ENCODE data around the gene PCSK5.
A peak's percentile ranks its signal among the peaks of the same experiment; 100 is the strongest.

PCSK5 gene

DNA sequence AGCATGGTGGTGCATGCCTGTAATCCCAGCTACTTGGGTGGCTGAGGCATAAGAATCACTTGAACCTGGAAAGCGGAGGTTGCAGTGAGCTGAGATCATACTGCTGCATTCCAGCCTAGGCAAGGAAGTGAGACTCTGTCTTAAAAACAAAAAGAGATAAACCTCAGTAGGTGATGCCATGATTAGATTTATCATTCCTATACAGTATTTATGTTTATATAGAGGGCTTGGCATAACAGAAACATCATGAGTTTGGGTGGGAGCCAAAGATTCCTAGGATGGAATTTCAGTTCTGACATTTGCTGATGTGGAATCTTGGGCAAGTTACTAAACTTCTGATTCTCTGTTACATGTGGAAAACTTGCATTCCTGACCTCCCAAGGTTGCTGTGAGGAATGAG, 481.4 kb downstream of the PCSK5 start:
- no peak for DNase-seq

DNA sequence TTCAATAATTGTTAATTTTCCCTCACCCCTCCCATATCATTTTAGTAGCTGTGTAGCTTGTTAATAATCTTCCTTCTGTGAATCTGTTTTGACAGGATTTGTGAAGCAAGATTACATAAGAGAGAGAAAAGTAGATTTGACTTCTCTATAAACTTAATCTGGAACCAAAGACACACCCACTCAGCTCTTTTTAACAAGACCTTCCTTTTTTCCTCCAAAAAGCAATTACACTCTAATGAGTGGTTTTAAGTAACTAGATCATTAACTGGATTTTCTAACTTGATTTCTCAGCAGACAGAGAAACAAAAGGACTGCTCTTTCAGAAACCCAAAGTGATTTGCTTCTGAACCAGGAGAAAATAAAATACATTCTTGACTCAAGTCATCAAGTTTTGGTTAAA, 481.9 kb downstream of the PCSK5 start:
- no peak for DNase-seq

DNA sequence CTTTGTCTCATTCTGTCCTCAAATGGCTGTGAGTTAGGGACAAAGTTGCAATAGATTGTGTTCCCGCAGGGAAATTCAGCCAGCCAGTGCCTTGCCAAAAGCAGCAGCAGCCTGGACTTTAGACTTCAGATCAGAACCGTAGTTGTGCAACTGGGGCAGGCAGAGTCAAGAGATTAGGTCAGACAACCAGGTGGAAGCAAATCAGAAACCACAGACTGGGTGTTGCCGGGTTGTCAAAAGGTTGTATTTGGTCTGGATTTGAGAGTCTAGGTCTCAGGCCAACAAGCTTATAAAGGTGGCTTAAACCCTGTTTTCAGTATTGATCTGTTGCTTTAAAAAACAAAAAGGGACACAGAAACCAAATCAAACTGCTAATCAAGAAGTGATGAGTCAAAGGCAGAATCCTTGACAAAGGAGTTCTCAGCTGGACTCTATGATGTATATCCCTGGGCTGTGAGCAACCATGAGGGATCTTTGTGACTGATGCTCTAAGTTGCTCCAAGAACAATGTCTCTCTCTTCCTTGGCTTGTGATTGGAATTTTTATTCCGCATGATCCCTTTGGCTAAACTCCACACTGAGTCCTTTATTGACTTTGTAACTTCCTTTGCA, 482.8 kb downstream of the PCSK5 start:
- DNase-seq: no peak

DNA sequence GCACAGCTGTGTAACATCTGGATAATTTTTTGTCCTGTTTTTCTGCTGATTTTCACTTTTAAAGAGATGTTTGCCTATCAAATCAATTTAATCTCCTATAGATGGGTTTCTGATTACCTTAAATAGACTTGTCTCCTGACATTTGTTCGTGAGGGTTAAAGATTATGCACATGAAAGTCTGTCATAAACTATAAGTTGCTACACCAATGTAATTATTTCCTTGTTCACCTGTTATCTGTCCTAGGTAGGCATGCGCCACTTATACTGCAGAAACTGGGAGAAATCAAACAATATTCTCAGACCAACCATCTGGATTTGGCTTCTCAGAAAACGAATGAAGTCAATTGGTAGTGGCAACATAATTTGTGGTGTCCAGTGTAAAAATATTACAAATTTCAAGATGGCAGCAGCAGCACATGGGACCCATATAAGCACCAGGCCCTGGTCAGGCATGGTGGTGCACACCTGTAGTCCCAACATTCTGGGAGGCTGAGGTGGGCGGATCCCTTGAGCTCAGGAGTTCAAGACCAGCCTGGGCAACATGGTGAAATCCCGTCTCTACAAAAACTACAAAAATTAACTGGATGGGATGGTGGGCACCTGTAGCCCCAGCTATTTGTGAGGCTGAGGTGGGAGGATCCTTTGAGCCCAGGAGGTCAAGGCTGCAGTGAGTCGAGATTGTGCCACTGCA, 483.5 kb downstream of the PCSK5 start:
- no peak for DNase-seq

DNA sequence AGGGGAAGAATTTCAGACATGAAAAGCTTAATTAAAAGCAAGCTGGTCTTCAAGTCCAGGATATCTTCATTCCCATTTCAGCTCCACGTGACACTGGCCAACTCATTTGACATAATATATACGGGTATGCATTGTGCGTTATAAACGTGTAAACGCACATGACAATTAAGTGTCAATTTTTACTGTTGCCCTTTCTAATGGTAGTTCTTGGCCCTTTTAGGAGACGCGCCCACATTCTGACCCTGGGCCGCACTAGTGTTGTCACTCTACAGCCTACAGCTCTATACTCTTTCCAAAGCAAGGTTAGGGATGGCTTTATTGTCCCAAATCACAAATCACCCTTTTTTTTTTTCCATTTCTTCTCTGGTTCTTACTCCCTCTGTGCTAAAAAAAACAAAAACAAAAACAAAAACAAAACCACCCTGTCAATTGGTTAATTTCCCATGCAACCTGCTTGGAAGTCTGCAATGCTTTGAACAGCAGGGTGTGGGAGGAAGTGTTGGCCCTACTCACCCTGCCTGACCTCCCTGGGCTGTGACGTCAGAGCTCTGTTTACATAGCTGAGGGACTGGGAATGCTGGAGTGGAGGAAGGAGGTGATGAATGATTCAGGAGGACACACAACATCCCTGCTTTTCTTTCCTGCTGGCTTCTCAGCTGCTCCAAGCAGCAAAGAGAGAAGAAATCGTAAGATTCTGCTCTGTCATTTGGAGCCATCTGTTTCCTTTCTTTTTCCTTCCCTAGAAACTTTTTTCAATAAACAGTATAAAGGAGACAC, 484.5 kb downstream of the PCSK5 start:
- DNase-seq: peak; percentile 67 to 87

DNA sequence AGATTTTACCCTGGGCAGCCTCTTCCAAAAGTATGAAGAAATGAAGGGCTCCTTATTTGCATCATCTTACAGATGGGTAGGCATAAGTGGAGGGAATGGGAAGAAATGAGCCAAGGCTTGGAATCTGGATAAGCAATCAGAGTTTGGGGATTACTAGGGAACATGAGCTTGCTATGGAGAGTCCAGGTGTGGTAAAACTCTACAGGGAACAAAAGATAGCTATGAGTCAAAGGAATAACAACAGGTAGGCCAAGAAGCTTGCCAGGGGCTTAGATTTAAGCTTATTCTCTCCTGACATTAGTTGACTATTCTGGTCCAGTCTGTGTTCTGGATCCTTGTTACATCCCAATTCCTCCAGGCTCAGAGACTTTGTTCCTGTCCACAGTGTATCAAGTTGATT, 487.3 kb downstream of the PCSK5 start:
- DNase-seq: no peak

DNA sequence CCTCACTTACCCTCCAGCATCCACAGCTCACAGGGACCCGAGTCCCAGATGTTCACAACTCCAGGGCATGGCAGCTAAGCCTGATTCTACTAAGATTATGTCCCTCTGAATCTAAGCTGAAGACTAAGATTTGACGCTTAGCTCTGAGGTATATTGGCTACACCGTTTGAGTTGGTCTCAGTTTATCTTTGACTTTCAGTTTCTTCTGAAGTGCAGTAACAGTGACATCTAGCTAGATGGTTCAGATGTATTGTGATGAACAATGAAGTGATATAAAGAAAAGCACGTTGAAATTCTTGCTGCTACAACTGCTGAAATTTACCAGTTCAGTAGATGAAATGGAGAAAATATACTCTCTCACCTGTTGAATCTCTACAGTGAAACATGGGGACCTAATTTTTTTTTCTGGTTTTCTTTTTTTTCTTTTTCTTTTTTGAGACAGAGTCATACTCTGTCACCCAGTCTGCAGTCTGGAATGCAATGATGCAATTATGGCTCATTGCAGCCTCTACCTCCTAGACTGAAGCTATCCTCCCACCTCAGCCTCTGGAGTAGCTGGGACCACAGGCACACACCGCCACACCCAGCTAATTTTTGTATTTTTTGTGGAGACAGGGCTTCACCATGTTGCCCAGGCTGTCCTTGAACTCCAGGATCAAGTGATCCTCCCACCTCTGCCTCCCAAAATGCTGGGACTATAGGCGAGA, 488.0 kb downstream of the PCSK5 start:
- no peak for DNase-seq

DNA sequence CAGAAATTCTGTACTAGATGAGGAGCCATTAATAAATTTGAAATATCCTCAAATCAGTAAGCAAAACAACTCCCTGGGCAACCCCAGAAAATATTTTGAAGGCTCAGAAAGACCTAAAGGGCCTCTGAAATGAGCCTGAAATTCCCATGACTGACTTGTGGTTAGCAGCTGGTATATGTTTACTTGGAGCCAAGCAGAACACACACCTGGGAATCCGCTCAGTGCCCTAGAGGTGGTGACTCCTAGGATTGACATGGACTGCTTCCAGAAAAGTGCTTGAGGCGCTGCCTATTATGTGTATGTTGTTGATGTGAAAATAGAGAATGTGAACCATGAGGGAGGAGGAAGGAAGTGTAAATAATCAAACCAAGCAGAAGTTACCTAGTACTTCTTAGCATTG, 489.0 kb downstream of the PCSK5 start:
- peak; percentile 59 to 76 for DNase-seq

DNA sequence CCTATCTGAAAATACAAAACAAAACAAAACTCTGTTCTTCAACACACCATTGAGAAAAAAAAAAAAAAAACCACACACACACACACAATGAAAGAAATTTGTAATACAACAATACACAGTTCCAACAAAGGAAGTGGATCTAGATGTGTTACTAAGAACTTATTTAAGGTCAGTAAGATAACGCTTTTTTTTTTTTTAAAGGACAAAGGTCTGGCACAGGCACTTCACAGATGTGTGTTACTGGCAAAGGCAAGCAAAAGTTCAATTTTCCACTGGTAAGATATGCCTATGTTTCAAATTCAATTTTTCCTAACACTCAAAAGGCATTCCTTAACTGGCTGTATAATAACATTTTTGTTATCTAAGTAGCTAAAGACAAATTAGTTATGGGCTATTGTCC, 500.2 kb downstream of the PCSK5 start:
- DNase-seq: no peak

DNA sequence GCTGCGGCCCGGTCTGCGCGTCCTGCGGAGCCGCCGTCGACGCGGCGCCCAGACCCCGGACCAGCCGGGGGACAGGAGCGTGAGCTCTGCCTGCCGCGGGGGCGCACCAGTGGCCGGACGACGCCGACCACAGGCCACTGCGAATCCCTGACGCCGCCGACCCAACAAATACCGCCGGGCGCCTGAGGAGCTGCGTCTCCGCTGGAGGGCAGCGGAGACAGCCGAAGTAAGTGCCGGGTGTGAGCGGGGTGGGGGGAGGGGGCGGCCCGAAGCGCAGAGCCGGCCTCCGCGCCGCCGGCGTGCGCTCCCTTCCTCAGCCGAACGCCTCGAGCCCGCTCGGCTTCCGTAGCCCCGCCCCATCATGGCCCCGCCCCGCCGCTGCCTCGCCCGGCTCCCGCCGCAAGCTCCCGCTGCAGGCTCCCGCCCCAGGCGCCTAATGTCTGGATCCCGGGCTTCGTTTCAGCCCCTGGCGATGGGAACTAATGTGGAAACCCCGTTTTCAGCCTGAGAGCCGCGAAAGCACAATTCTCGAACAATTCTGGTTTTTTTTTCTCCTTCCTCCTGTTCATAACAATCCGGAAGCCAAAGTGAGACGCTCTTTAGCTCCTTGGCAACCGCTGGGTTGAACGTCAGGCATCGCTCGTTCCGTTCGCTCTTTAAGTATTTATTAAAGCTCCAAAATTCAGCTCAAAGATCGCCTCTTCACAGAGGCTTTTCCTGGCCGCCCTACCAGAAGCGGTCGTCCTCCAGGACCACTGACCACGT, 503.9 kb downstream of the PCSK5 start, which contains the start of gene RFK:
TSS of gene RFK (minus strand) at position 232 of the 765 bp plus-strand sequence. CDS start 255 bp downstream, outside the sequence.
- peak; percentile 82 to 84 for DNase-seq

DNA sequence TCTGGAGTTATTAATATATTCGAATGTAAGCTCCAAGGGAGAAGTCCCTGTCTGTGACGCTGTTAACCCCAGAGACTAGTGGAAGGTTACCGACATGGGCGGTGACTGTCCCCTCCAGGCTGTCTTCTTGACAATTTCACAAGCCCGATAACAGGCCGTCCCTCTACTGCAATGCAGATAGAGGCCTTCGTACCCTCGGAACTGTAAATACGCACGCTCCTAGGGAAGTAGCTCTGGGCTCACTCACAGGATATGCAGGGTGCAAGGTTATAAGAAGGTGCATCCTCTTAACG, 504.4 kb downstream of the PCSK5 start:
- DNase-seq: peak; percentile 71 to 81

DNA sequence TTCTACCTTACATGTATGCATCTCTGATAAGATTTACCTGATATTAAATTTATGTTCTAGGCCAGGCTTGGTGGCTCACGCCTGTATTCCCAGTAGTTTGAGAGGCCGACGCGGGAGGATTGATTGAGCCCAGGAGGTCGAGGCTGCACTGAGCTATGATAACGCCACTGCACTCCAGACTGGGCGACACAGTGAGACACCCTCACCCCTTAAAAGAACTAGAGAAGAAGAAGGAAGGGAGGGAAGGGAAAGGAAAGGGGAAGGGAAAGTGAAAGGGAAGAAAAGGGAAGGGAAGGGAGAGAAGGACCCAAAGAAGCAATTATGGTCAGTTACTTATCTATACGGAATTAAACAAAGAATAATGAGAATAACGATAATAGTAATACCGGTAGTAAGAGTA, 504.9 kb downstream of the PCSK5 start:
- no peak for DNase-seq

DNA sequence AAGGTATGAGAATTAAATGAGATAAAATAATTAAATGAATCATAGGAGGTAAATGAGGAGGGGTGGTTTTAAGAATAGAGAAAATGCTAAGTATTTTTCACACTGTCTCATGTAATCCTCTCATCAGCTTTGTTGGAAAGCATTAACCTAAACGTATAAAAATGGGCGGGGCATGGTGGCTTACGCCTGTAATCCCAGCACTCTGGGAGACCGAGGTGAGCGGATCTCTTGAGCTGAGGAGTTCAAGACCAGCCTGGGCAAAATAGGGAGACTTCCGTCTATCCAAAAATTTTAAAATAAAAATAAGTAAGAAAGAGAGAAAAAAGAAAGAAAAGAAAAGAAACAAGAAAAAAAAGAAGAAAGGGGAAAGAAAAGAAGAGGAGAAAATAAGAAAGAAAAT, 505.7 kb downstream of the PCSK5 start:
- no peak for DNase-seq

DNA sequence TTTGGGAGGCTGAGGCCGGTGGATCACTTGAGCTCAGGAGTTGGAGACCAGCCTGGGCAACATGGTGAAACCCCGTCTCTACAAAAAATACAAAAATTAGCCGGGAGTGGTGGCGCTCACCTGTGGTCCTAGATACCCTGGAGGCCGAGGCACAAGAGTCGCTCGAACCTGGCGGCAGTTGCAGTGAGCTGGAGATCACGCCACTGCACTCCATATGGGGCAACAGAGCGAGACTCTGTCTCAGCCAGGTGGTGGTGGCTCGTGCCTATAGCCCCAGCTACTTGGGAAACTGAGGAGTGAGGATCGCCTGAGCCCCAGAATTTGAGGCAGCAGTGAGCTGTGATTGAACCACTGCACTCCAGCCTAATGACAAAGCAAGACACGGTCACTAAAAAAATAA, 506.1 kb downstream of the PCSK5 start:
- no peak for DNase-seq

DNA sequence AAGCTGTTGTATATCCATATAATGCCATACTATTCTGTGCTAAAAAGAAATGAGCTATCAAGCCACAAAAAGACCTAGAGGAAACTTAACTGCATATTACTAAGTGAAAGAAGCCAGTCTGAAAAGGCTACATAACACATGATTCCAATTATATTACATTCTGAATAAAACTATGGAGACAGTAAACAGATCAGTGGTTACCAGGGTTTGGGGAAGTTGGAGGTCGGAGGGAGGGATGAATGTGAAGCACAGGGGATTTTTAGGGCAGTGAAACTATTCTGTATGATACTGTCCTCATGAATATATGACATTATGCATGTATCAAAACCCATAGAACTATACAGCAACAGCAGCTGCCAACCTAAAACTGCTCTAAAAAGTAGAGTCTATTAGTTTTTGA, 509.4 kb downstream of the PCSK5 start:
- DNase-seq: no peak

DNA sequence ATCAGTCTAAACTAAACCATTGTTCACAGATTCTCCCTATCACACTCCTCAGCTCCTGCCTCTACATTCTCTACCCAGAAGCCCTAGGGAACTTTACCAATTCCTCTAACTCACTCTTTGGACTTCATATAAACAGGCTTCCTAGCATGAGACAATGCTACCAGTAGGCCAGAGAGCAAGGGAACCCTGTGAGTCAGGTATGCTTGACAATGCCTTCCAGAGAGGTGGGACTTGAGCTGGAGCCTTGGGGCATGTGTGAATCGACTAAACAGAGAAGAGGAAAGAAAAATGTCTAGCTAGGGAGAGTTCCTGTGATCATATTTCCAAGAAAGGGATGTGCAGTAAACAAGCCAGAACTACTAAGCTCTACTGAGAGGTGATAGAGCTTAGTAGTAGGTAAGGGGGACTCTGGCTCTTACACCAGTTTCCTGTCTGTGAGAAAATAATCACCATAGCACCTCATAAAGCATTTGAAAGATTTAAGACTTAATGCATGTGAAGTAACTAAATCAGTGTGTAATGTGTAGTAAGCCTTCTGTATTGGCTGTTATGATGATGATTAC, 510.1 kb downstream of the PCSK5 start:
- no peak for DNase-seq

DNA sequence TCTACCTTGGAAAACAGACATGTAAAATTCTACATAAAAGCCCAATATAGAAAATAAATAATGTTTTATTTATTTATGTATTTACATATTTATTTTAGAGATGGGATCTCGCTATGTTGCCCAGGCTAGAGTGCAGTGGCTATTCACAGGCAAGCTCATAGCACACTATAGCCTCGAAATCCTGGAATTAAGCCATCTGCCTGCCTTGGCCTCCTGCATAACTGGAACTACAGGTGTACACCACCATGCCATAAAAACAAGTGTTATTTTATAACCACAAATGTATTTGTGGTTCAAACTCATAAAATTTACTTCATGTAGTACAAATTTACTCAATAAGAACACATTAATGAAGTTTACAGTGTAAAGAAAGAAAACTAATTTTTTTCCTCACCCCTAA, 510.7 kb downstream of the PCSK5 start:
- DNase-seq: no peak

DNA sequence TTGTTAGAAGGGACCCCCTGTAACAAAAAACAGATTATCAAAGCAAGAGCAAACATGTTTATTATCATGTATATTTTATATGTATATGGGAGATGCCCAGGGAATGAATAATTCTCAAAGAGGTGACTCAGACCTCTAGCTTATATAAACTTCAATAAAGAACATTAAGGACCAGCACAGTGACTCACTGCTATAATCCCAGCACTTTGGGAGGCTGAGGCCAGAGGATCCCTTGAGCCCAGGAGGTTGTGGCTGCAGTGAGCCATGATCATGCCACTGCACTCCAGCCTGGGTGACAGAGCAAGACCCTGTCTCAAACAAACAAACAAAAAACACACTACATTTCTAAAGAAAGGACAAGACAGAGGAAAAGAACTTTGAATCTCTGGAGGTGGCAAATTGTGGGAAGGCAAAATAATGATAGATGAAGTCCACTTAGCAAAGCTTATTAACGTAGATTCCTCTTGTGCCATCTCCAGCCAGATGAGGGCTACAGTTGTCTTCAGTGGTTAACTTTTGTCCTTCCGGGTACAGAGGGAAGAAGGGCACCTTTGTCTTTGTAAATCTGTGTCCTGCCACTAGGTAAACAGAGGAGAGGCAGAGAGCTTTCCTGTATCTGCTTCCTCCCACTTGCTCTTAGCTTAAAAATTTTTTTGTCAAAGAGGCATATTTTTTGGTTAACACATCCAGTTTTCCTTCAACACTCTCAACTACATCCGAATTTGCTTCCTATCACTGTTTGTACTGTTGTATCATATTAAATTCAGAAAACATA, 511.3 kb downstream of the PCSK5 start:
- no peak for DNase-seq

DNA sequence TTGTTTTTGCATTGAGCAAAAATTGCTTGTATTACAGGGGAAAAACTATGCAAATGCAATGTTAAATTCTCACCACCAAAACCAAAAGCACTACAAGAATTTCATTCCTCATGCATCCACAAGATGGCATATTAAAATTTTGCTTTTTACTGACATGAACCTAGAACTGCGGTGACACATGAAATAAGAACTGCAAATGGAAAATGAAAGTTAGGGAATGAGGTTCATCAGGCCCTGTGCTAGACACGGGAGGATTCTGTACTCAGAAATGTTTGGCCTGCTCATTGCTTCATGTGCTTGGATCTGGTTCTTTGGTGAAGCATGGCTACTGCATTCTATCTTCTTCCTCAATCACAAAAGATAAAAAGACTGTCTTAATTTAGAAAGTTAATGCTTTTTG, 512.9 kb downstream of the PCSK5 start:
- no peak for DNase-seq

DNA sequence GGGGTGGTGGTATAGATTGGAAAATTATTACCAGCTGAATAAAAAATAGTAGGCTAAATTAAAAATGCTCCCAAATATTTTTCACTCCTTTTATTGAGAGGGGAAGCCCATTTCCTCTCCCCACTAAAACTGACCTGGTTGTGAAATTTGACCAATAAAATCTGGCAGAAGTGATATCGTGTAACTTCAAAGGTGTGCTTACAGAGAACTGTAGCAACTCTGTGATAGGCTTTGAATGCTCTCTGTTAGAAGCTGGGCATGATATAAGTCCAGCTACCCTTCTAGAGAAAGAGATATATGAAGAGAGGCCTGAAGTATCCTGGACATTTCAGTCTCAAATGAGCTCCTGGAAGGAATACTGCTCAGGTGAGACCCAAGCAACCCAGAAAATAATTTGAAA, 513.9 kb downstream of the PCSK5 start:
- DNase-seq: no peak

DNA sequence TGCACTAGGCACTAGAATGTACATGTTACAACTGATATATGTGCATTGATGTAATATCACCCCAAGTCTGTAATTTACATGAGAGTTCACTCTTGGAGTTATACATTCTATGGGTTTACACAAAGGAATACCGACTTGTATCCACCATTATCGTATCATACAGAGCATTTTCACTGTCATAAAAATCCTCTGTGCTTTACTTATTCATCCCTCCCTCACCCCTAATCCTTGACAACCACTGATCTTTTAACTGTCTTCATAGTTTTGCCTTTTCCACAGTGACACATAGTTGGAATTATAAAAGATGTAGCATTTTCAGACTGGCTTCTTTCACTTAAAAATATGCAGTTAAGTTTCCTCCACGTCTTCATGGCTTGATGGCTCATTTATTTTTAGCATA, 514.9 kb downstream of the PCSK5 start:
- no peak for DNase-seq

DNA sequence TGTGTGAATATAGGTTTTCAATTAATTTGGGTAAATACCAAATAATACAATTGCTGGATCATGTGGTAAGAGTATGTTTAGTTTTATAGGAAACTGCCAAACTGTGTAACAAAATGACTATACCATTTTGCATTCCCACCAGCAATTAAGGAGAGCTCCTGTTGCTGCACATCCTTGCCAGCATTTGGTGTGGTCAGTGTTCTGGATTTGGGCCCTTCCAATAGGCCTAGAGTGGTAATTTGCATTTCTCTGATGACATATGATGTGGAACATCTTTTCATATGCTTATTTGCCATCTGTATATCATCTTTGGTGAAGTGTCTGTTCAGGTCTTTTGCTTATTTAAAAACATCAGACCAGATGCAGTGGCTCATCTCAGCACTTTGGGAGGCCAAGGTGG, 515.4 kb downstream of the PCSK5 start:
- no peak for DNase-seq
